Endometrium (tissue), 2 donors: ENCODE results near the gene PDE3B.
"Not testable (repeated sequence)": the region's sequence is repeated elsewhere in the genome, so short reads cannot be mapped to it uniquely, and the experiment has no call there.

Experiments used
- FAIRE-seq: peaks from 2 replicates; lab custom pipeline; 2012; peaks lifted over from hg19 to GRCh38; lab: Jason Lieb, UNC
- donor health status: control.
- donor health status: control.

Gene PDE3B

DNA sequence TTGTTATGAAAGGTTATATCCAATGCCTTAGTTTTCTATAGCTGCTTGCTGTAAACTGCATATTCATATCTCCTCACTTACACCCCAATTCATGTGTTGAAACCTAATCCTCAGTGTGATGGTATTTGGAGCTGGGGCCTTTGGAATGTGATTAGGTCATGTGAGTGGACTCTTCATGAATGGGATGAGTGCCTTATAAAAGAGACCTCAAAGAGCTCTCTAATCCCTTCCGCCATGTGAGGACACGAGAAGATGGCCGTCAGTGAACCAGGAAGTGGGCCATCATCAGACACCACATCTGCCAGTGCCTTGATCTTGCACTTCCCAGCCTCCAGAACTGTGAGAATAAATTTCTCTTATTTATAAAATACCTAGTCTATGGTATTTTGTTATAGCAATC lies 169.2 kb downstream of the PDE3B start:
- FAIRE-seq, result no peak

DNA sequence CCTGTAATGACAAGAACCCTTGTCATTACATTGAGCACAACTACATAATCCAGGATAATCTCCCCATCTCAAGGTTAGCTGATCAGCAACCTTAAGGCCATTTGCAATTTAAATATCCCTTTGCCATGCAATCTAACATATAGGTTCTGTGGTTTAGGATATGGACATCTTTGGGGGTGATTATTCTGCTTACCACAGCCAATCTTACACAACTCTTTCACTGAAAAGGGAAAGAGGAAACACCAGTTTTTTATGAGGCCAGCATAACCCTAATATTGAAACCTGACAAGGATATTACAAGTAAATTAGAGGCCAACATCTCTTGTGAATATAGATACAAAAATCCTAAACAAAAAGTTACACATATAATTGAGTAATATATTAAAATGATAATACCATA lies 169.9 kb downstream of the PDE3B start:
- FAIRE-seq, result no peak

DNA sequence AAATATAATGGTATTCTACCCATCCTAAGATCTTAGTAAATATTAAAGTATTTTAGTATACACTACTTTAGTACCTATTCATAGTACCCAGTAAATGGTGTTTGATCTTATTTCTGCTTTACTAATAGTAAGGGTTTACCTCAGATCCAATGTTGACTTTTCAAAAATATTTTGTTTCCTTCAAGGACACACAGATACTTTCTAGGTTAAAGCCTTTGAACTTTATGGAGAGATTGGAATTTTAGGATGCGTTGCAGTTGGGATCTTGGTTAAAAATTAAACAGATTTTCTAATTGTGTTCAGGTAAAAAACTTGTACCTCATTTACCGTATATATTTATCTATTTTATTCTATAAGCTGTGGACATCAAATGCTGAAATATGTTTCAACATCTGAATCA lies 175.2 kb downstream of the PDE3B start:
- no peak for FAIRE-seq

DNA sequence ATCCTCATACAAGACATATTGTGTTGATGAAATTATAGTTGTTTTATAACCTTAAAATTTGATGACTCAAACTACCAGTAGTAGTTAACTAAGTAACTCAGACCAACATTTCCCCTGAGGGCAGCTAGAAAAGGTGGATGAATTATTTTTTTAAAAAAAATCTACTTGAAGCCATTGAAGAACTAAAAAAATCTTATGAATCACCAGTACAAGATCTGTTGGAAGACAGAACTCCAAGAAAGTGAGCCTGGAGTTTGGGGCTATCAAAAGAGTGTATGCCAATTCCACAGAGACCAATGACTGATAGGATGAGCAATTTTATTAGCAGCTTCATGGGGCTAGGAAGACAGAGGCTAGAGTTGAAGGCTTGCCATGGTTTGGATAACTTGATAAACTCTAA lies 176.0 kb downstream of the PDE3B start:
- no peak for FAIRE-seq

DNA sequence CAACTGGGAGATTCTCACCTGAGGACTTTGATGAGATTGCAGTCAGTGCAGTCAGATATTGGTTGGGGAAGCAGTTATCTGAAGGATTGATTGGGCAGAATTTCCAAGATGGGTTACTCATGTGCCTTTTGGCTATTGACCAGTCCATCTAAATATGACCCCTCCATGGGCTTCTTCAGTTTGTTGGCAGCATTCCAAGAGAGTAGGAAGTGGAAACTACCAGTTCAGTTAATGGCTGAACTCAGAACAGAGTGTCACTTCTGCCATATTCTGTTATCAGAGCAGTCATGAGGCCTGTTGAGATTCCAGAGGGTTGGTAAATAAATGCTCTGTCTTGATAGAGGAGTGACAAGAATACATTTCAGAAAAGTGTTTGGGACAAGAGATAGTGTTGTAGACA lies 177.4 kb downstream of the PDE3B start:
- FAIRE-seq, result no peak

DNA sequence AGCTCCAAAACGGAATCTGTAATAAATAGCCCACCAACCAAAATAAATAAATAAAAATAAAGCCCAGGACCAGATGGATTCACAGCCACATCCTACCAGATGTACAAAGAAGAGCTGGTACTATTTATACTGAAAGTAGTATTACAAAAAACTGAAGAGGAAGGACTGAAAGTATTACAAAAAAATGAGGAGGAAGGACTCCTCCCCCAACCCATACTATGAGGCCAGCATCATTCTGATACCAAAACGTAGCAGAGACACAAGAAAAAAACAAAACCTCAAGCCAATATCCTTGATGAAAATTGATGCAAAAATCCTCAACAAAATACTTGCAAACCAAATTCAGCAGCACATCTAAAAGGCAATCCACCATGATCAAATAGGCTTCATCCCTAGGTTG lies 183.0 kb downstream of the PDE3B start:
- no peak for FAIRE-seq

DNA sequence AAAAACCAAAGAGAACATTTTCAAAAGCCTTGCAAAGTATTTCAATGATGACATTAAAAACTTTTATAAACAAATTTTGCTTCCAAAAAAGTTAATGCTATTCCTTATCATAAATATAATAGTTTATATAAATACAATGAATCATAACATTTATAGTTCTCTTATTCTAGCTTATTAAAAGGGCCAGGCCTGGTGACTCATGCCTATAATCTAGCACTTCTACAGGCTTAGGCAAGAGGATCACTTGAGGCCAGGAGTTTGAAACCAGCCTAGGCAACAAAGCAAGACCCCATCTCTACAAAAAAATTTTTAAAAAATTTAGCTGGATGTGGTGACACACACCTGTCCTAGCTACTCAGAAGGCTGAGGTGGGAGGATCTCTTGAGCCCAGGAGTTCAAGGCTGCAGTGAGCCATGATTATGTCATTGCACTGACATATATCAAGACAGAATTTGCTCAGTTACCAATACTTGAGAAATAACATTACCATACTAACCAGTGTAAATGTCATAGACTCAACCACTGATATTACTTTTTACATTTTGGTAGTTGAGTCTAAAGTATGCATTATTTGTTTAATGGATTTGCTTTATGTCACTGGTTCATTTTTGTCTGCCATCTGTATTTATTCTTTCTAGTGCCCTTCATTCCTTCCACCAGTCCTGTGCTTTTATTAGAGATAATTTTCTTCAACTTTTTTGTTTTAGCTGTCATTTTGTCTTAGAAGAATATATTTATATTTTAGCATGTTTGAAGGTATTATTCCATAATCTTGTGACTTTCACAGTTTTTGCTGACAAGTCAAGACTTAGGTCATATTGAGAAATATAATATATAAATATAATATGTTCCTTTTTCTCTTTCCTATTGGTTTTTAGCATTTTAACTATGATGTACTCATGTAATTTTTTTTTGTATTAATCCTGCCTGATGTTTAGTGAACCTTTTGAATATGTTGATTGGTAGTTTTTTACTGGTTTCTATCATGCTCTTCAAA lies 192.2 kb downstream of the PDE3B start:
- FAIRE-seq, result no peak

DNA sequence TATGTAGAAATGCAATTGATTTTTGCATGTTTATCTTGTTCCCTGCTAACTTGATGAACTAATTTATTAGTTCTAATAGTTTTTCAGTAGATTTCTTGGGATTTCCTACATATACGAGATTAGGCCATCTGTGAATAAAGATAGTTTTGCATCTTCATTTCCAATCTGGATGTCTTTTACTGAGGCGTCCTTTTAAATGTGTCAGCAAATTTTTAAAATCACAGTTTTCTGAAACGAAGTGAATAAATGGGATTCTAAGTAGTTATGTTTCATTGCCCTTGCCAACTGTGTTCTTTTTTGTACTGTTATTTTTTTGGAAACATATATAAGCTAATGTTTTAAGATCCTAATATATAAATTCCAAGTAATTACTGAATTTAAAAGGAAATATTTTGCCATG lies 198.4 kb downstream of the PDE3B start:
- no peak for FAIRE-seq

DNA sequence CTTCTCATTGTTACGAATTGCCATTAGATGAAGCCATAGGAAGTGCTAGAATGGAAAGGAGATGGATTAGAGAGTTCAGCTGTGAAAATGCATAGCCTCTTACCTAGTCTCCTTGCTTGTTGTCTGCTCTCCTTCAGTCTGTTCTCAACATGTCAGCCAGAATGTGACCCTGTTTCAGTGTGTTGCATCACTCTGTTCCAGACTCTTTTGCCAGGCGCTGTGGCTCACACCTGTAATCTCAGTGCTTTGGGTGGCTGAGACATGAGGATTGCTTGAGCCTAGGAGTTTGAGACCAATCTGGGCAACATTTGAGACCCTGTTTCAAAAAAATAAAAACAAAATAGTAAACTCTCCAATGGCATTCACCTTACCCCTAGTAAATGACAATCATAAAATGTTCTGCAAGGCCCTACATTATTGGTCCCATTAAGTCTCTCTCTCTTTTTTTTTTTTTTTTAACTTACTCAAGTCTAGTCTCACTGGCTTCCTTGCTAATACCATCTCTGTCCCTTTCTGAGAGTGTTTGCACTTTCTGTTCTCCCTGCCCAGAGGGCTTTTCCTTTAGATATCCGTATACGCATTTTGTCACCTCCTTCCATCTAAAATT lies 209.1 kb downstream of the PDE3B start:
- no peak for FAIRE-seq

DNA sequence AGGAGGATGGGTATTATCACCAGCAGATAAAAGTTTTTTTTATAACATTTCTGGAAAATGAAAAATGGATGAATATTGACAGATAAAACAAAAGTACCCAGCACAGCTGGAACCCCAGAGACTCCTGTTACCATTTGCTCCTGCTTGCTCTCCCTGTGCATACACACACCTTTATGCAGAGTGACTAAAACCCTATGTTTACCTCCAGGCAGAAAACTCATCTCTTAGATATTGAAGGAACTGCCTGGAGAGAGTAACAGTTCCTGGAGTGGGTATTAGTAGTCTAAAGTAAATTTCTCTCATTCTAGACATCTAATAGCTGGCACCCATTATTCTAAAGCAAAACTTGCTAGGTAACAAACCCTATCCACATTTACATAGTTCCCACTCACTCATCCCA lies 210.5 kb downstream of the PDE3B start:
- no peak for FAIRE-seq

DNA sequence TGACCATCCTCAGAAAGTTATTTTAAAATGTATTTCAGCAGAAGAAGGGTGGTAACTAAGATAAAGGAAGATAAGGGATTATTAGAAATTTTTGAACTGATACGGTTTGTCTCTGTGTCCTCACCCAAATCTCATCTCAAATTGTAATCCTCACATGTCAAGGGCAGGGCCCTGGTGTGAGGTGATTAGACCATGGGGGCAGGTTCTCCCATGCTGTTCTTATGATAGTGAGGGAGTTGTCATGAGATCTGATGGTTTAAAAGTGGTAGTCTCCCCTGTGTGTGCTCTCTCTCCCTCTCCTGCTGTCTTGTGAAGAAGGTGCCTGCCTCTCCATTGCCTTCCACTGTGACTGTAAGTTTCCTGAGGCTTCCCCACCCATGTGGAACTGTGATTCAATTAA lies 212.3 kb downstream of the PDE3B start:
- no peak for FAIRE-seq

DNA sequence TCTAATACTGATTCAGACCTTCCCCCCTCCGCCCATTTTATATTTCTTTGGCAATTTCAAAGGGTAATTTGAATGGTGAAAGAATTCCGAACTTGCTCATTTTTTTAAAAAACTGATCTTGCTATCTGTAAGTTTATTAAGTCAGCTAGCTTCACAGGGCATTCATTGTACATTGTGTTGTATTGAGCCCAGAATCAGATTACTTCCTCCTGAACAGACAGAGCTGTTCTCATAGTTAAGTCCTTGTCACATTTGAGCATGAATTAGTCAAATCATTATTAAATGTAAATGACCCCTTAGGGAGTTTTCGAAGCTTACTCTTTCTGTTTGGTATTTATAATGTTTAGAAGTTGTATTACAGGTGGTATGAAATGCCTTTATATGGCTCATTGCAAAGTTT lies 214.0 kb downstream of the PDE3B start:
- FAIRE-seq, result no peak

DNA sequence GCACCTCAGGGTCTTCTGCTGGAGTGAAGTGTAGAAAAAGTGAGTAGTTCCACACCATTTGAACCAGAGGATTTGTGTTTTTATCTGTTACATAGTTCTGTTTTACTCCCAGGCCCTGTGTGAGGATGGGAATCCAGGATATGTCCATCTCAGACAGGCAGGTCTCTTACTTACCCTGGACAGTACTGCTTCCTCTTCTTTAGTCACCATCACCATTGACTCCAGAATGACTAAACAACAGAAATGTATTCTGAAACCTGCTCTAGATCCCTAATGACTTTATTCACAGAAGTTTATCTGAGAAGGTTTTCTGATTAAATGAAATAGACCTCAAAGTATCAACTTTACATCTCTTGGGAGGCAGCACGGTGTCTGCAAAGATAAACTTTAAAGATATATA lies 214.8 kb downstream of the PDE3B start:
- FAIRE-seq, result no peak

DNA sequence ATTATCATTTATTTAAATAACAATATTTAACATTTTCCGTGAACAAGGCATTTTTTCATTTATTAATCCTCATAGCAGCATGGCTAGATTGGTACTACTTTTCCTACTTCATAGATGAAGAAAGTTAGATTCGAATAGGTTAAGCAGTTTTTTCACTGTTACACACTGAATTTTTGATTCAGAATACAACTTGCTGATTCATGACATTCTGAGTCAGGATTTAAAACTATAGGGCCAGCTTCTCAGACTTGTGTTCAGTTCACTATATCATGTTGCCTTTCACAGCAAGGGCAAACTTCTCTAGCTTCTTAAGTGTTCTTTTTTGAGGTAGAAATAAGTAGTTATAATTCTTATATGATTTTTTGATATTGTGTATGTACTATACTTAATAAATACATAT lies 216.9 kb downstream of the PDE3B start:
- FAIRE-seq, result no peak

DNA sequence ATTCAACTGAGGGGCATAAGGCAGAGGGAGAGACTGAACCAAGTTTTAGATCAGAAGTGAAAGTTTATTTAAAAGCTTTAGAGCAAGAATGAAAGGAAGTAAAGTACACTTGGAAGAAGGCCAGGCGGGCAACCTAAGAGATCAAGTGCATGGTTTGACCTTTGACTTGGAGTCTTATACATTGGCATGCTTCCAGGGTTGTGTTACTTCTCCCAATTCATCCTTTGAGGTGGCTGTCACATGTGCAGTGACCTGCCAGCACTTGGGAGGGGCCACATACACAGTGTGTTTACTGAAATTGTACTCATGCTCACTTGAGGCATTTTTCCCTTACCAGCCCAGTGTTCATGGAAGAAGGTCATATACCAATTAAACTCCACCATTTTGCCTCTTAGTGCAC lies 218.1 kb downstream of the PDE3B start:
- no peak for FAIRE-seq

DNA sequence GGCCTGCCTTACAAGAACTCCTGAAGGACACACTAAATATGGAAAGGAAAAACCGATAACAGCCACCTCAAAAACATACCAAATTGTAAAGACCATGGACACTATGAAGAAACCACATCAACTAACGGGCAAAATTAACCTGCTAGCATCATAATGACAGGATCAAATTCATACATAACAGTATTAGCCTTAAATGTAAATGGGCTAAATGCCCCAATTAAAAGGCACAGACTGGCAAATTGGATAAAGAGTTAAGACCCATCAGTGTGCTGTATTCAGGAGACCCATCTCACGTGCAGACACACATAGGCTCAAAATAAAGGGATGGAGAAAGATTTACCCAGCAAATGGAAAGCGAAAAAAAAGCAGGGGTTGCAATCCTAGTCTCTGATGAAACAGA lies 220.2 kb downstream of the PDE3B start:
- not testable (repeated sequence) for FAIRE-seq

DNA sequence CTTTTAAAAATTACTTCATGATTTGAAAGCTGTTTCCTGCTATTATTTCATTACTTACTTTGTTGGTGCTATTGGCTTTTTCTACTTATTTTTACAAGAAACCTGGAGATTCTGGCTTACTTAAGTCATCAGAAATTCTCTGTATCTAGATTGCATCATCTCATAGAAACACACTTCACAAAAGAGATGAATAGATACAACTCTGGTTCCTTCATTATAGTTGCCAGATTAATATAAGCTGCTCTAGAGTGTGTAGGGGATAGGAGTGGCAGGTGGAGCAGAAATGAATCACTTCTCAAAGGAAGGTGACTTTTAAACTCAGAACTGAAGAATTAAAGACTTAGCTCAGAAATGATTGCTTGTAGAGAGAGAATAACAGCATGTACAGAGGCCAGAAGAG lies 228.4 kb downstream of the PDE3B start:
- FAIRE-seq, result no peak

DNA sequence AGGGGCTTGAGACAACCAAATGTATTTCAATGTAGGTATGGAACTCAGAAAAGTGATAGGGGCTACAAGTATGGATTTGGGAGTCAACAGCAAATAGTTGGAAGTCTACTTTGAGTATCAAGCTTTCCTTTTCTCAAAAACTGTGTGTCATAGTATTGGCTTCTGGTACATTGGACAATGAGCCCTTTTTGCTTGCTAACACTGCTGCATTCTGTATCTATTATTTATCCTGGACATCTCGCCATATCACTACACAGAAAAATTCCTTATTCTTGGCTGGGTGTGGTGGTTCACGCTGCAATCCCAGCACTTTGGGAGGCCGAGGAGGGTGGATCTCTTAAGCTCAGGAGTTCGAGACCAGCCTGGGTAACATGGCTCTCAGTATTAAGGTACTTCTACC lies 230.0 kb downstream of the PDE3B start:
- FAIRE-seq, result no peak

DNA sequence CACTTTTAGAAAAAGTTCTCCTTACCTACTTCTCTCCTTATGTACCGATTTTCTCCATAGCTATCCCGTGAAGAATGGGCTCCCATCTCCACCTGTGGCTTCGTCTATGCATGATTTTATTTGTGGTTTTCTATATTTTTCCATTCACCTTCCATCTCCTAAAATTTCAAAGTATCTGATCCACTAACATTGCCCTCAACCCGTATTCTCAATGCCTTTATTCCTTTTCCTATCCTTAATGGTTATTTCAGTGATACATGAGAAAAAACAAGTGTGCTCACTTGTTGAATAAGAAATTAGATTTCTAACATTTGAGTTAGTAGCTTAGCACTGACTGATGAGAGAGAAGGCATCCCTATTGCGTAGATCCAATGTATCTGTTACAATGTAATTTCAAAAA lies 231.6 kb downstream of the PDE3B start:
- no peak for FAIRE-seq

DNA sequence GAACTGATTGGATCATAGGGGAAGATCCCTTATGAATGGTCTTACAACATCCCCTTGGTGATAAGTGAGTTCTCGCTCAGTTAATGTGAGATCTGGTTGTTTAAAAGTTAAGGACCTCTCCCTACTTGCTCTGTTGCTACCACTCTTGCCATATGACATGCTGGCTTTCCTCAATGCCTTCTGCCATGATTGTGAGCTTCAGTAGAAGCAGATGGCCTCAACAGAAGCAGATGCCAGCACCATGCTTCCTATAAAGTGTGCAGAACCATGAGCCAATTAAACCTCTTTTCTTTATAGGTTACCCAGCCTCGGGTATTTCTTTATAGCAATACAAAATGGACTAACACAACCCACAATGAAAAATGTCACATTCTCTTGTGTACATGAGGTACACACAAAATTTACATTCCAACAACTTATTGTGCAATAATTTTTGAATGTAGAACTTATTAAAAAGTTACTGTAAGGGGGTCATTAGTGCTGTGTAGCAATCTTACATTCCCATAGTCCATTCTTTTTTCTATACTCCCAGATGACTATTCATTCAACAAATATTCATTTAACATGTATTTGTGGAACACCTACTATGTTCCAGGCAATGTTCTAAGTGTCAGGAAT lies 238.1 kb downstream of the PDE3B start:
- FAIRE-seq, result no peak

DNA sequence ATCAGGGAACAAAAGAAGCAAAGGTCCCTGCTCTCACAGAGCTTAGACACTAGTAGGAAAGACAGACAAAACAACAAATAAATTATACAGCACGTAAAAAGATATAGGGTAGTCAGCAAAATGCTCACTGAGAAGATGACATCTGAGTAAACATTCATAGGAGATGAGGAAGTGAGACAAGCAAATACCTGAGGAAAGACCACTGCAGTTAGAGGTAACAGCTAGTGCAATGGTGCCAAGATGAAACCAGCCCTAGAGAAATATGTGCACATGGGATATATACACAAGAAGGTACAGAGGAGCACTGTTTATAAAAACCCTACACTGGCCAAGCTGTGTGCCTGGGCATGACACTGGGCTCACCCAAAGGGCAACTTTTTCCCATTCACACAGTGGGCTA lies 238.6 kb downstream of the PDE3B start:
- no peak for FAIRE-seq

DNA sequence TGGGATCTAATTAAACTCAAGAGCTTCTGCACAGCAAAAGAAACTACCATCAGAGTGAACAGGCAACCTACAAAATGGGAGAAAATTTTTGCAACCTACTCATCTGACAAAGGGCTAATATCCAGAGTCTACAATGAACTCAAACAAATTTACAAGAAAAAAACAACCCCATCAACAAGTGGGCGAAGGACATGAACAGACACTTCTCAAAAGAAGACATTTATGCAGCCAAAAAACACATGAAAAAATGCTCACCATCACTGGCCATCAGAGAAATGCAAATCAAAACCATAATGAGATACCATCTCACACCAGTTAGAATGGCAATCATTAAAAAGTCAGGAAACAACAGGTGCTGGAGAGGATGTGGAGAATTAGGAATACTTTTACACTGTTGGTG lies 240.1 kb downstream of the PDE3B start:
- FAIRE-seq, result not testable (repeated sequence)

DNA sequence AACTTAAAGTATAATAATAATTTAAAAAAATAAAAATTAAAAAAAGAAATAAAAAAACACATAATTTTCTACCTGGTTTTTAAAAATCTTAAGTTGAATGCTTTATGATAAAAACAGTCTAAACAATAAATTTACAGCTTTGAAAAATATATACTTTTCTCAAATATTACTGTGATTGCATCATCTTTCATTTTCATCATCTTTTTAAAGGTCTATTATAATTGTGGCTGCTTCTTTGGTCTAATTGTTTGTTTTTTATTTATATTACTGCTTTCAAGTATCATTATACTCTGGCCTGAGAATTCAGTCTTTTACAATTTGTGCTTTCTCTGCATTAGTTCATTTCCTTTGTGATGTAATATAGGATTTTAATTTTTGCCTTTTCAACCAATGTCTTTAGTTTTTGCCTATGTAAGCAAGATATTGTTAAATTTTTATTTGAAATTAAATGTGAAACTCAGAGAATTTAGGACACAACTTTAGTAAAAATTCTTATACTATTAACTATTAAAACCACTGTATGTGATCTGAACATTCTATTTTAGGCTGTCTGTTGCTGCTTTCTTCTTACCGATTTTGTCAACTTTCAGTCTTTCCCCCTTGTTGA lies 241.2 kb downstream of the PDE3B start:
- FAIRE-seq, result peak; percentile 59
